OCI-LY3 (cell line): ENCODE measurements around the gene SP9.

Experiments
- H2AFZ ChIP-seq: fragments of 200-600, 300-600 bp; shearing (Covaris generic); 2 replicates; pipeline ENCODE4 v1.6.0; 2014; ENCODE audit warnings: antibody characterized with exemption, low read depth, low read length
- H3K27ac ChIP-seq: fragments of 200-600, 300-600 bp; sonication (generic); 2 replicates; pipeline ENCODE4 v1.5.1; 2014; ENCODE audit warnings: mild to moderate bottlenecking, low read length, moderate library complexity, mixed read lengths
- H3K27me3 ChIP-seq: fragments of 200-600, 300-600 bp; sonication (generic); 2 replicates; pipeline ENCODE4 v1.6.1; 2014; ENCODE audit warnings: low read depth, low read length, mixed read lengths
- H3K36me3 ChIP-seq: fragments of 200-600, 300-600 bp; sonication (generic); replicated peaks from 2 replicates; pipeline ENCODE3; 2014; ENCODE audit warnings: low read depth, low read length, mixed read lengths
- H3K4me1 ChIP-seq: fragments of 300-600, 200-600 bp; sonication (generic); 2 replicates; pipeline ENCODE4 v1.6.1; 2014; ENCODE audit warnings: low read length, mixed read lengths
- H3K4me2 ChIP-seq: fragments of 200-600, 300-600 bp; sonication (generic); 2 replicates; pipeline ENCODE4 v1.6.1; 2014; ENCODE audit warnings: low read length, mixed read lengths
- H3K4me3 ChIP-seq: fragments of 300-600, 200-600 bp; sonication (generic); 2 replicates; pipeline ENCODE4 v1.5.1; 2014; ENCODE audit warnings: antibody characterized with exemption, mild to moderate bottlenecking, low read length, moderate library complexity
- H3K79me2 ChIP-seq: fragments of 300-600, 200-600 bp; shearing (Covaris generic); 2 replicates; pipeline ENCODE4 v1.6.1; 2014; ENCODE audit warnings: mild to moderate bottlenecking, low read length, mixed read lengths
- H3K9ac ChIP-seq: fragments of 300-600, 200-600 bp; shearing (Covaris generic); 2 replicates; pipeline ENCODE4 v1.6.0; 2014; ENCODE audit warnings: mild to moderate bottlenecking, low read length, moderate library complexity
- H3K9me3 ChIP-seq: fragments of 200-600, 300-600 bp; shearing (Covaris generic); 2 replicates; pipeline ENCODE4 v1.6.1; 2014; ENCODE audit warnings: low read length, mixed read lengths; ENCODE audit not compliant: insufficient read depth
- H4K20me1 ChIP-seq: fragments of 200-600, 300-600 bp; sonication (generic); 2 replicates; pipeline ENCODE4 v1.6.1; 2016; ENCODE audit warnings: low read length, mixed read lengths; ENCODE audit not compliant: insufficient read depth
- EZH2phosphoT487 ChIP-seq: fragments of 200-600 bp; shearing (Covaris generic); IDR thresholded peaks from 2 replicates; pipeline ENCODE4 v1.6.1; 2018; ENCODE audit warnings: antibody characterized with exemption, mixed run types, low read depth
- TF ChIP-seq, protein P1 (sequence below): fragments of 200-600, 300-600 bp; sonication (generic); IDR thresholded peaks from 2 replicates; pipeline ENCODE4 v1.5.1; 2014; ENCODE audit warnings: antibody characterized with exemption, low read length, low read depth

SP9 gene

DNA sequence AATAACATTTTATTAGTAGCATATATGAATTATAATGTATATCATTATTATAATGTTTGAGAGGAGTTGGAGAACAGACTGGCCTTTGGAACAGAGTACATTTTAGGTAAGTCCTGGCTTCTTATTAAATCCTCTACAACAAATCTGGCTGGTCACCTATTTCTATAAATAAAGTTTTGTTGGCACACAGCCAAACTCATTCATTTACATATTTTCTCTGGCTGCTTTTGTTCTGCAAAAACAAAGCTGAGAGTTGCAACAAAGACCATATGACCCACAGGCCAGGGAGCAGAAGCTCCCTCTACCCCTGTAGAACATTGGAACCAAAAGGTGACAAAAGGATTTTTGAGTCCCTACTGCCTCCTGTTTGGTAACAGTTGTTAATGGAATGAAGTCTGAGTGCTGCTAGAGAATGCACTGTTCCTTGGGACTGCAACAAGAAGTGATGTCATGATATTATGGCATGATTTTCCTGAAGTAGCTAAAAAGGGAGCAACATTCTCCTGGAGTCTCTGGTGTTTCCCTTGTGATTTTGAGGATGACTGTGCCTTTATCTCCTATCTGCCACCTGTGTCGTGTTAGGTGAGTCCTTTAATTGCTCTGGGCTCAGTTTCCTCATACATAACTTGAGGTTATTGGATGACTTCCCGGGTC is 22.0 kb upstream of the SP9 start:
- H3K27me3 ChIP-seq, result peaks cover 6% of the 10 kb centered on the region
- no peaks in the 10 kb centered on the region for H4K20me1 ChIP-seq
- no peaks in the 10 kb centered on the region for H3K4me1 ChIP-seq
- H2AFZ ChIP-seq, result no peak overlapping the region
- no peak overlapping the region for H3K4me3 ChIP-seq
- no peaks in the 10 kb centered on the region for H3K36me3 ChIP-seq
- no peak overlapping the region for H3K4me2 ChIP-seq
- no peak overlapping the region for H3K9ac ChIP-seq
- no peaks in the 10 kb centered on the region for H3K79me2 ChIP-seq
- no peak for TF ChIP-seq EZH2phosphoT487
- TF ChIP-seq, protein P1, sequence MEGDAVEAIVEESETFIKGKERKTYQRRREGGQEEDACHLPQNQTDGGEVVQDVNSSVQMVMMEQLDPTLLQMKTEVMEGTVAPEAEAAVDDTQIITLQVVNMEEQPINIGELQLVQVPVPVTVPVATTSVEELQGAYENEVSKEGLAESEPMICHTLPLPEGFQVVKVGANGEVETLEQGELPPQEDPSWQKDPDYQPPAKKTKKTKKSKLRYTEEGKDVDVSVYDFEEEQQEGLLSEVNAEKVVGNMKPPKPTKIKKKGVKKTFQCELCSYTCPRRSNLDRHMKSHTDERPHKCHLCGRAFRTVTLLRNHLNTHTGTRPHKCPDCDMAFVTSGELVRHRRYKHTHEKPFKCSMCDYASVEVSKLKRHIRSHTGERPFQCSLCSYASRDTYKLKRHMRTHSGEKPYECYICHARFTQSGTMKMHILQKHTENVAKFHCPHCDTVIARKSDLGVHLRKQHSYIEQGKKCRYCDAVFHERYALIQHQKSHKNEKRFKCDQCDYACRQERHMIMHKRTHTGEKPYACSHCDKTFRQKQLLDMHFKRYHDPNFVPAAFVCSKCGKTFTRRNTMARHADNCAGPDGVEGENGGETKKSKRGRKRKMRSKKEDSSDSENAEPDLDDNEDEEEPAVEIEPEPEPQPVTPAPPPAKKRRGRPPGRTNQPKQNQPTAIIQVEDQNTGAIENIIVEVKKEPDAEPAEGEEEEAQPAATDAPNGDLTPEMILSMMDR, result no peak
- no peaks in the 10 kb centered on the region for H3K9me3 ChIP-seq
- H3K27ac ChIP-seq, result no peak overlapping the region

DNA sequence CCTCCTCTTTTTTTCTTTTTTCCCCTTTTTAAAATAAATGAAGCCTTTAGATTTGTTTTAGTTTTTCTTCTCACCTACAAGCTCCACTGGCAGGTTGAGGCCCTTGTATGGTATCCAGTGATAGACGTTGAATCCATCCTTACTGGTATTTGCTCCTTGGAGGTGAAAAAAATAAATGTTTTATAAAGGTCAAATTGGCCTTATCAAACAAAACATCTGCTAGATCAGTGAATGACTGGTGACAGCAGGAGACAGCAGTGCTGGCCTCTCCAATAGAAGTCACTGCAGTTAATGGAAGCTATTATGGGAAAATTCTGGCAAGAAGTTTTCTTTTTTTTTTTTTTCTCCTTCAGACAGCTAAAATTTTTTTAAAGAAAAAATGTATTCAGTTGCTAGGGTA is 12.6 kb upstream of the SP9 start:
- no peaks in the 10 kb centered on the region for H3K36me3 ChIP-seq
- H2AFZ ChIP-seq, result no peak overlapping the region
- TF ChIP-seq EZH2phosphoT487, result no peak
- TF ChIP-seq, protein P1, result no peak
- H4K20me1 ChIP-seq, result no peaks in the 10 kb centered on the region
- H3K4me1 ChIP-seq, result peaks cover 13% of the 10 kb centered on the region
- H3K27me3 ChIP-seq, result peaks cover 8% of the 10 kb centered on the region; the same call in 1 of the 2 replicates
- no peak overlapping the region for H3K4me2 ChIP-seq
- H3K9me3 ChIP-seq, result no peaks in the 10 kb centered on the region
- H3K27ac ChIP-seq, result no peak overlapping the region
- H3K79me2 ChIP-seq, result no peaks in the 10 kb centered on the region
- no peak overlapping the region for H3K9ac ChIP-seq
- no peak overlapping the region for H3K4me3 ChIP-seq

DNA sequence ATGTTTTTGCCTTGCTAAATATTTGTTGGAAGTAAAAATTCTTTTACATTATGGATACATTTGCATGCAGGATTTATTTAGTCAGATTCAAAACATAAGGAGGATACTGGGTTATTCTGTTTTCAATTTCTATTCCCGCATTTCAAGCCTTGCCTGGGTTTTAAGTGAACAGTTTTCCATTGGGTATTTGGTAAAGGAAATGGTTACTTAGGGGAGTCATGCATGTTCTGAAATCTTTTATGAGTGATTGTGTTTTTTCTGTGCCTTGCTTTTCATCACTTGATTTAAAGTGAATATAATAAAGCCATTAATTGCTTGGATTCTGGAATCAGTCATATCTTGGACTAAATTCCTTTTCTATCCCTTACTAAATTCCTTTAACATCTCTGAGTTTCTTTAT is 12.0 kb upstream of the SP9 start:
- Histone ChIP-seq H3K9me3 (no peaks in the 10 kb centered on the region), H3K27ac (no peak overlapping the region), H3K4me3 (no peak overlapping the region), H3K4me2 (no peak overlapping the region), H3K4me1 (peaks cover 13% of the 10 kb centered on the region), H2AFZ (no peak overlapping the region), H3K36me3 (no peaks in the 10 kb centered on the region), H4K20me1 (no peaks in the 10 kb centered on the region), H3K27me3 (peaks cover 14% of the 10 kb centered on the region; the same call in 1 of the 2 replicates), H3K79me2 (no peaks in the 10 kb centered on the region), H3K9ac (no peak overlapping the region)
- TF ChIP-seq EZH2phosphoT487, result no peak
- TF ChIP-seq, protein P1, result no peak

DNA sequence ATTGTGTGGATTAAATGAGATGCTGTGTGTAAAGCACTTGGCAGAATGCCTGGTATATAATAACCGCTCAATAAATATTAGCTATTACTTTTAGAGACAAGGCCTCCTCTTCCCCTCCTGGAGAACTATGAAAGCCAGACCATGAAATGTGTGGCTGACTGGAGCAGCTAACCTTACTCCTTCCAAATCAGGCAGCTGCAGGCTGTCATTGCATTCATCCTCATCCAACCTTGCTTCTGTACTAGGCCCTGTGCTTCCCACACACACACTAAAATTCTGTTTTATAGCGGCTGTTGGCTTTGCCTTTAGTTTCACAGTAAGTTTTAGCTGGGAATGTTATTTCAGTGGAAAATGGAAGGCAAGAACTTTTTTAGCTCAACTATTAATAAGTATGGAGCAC is 10.2 kb upstream of the SP9 start:
- H3K36me3 ChIP-seq, result no peaks in the 10 kb centered on the region
- H3K27ac ChIP-seq, result no peak overlapping the region
- peaks cover 27% of the 10 kb centered on the region for H3K27me3 ChIP-seq
- TF ChIP-seq, protein P1, result no peak
- no peak for TF ChIP-seq EZH2phosphoT487
- H3K79me2 ChIP-seq, result no peaks in the 10 kb centered on the region
- H3K4me1 ChIP-seq, result peaks cover 13% of the 10 kb centered on the region
- H3K9me3 ChIP-seq, result no peaks in the 10 kb centered on the region
- H3K4me2 ChIP-seq, result no peak overlapping the region
- H2AFZ ChIP-seq, result no peak overlapping the region
- no peak overlapping the region for H3K9ac ChIP-seq
- H4K20me1 ChIP-seq, result no peaks in the 10 kb centered on the region
- no peak overlapping the region for H3K4me3 ChIP-seq
